Fibroblast of lung (primary cell): ENCODE results near the gene CORO2B. TPM values are rescaled to one million over a fixed set of nuclear protein-coding genes. Genes with fewer than 3 reads are reported as not detected.

Experiments
- DNase-seq, 2 donors: peaks; one replicate each; pipeline versions ENCODE4 v3.0.0 to v3.0.0-alpha.2; 2010; ENCODE audit warnings: low read depth in 2 of 2
- H2AFZ ChIP-seq: 2 replicates; pipeline ENCODE4 v1.5.1; 2012; ENCODE audit warnings: low read length, control low read depth, inconsistent platforms
- H3K27ac ChIP-seq: 2 replicates; pipeline ENCODE4 v1.5.1; 2011; ENCODE audit warnings: low read length, control low read depth; ENCODE audit not compliant: insufficient read depth
- H3K27me3 ChIP-seq: 2 replicates; pipeline ENCODE4 v1.5.1; 2011; ENCODE audit warnings: mild to moderate bottlenecking, low read length; ENCODE audit not compliant: control insufficient read depth, insufficient read depth
- H3K36me3 ChIP-seq: 2 replicates; pipeline ENCODE4 v1.5.1; 2011; ENCODE audit warnings: low read length; ENCODE audit not compliant: control insufficient read depth, insufficient read depth
- H3K4me1 ChIP-seq: 2 replicates; pipeline ENCODE4 v1.5.1; 2011; ENCODE audit warnings: low read length; ENCODE audit not compliant: control insufficient read depth, insufficient read depth; ENCODE audit errors: extremely low read depth
- H3K4me2 ChIP-seq: 2 replicates; pipeline ENCODE4 v1.5.1; 2011; ENCODE audit warnings: low read length, control low read depth; ENCODE audit not compliant: insufficient read depth; ENCODE audit errors: extremely low read depth
- H3K4me3 ChIP-seq, 4 experiments: fragments of 200-600 bp in 1 of 4; sonication (generic) in 1 of 4; replicated peaks in 1 of 4; 2 replicates each; pipeline ENCODE4 v1.5.1; 2011 to 2016; ENCODE audit warnings: low read length in 4 of 4, low read depth in 3 of 4, mild to moderate bottlenecking in 3 of 4, control low read depth in 2 of 4, inconsistent platforms in 1 of 4, mixed read lengths in 1 of 4; ENCODE audit not compliant: insufficient read depth in 1 of 4; ENCODE audit errors: control extremely low read depth in 1 of 4
- H3K79me2 ChIP-seq: 2 replicates; pipeline ENCODE4 v1.5.1; 2012; ENCODE audit warnings: mild to moderate bottlenecking, low read length, inconsistent platforms; ENCODE audit not compliant: control insufficient read depth, insufficient read depth
- H3K9ac ChIP-seq: 2 replicates; pipeline ENCODE4 v1.5.1; 2011; ENCODE audit warnings: mild to moderate bottlenecking, low read length, control low read depth; ENCODE audit not compliant: insufficient read depth
- H3K9me3 ChIP-seq: 2 replicates; pipeline ENCODE4 v1.5.1; 2012; ENCODE audit warnings: low read depth, low read length; ENCODE audit not compliant: control insufficient read depth, insufficient read depth
- H4K20me1 ChIP-seq: 2 replicates; pipeline ENCODE4 v1.5.1; 2011; ENCODE audit warnings: low read length; ENCODE audit not compliant: control insufficient read depth, insufficient read depth; ENCODE audit errors: extremely low read depth
- CTCF ChIP-seq, 2 donors: IDR thresholded peaks in 1 of 2; conservative IDR thresholded peaks in 1 of 2; 1 replicate in 1 of 2; 2 replicates in 1 of 2; pipeline ENCODE4 v1.5.1; 2011 to 2012; ENCODE audit warnings: low read length in 2 of 2, control low read depth in 1 of 2, inconsistent platforms in 1 of 2, low read depth in 1 of 2, mild to moderate bottlenecking in 1 of 2
- EZH2 ChIP-seq: IDR thresholded peaks from 2 replicates; pipeline ENCODE4 v1.5.1; 2012; ENCODE audit warnings: low read length, control low read depth, mild to moderate bottlenecking; ENCODE audit errors: missing control alignments
- polyA plus RNA-seq, 2 donors: library from polyadenylated mRNA; depleted of rRNA in 1 of 2; stranded (reverse) in 1 of 2; unstranded in 1 of 2; fragments of >200 nt; gene quantifications; 2 replicates each; pipeline ENCODE4 v1.2.1, GENCODE V29; 2011 to 2012; ENCODE audit warnings: missing spikeins in 1 of 2
- total RNA-seq: library from RNA; depleted of rRNA; stranded (reverse); fragments of >200 nt; gene quantifications from 2 replicates; pipeline ENCODE4 v1.2.1, GENCODE V29; 2014

CORO2B gene
- total and polyA plus RNA-seq, 2 donors (not counting 1 experiment from before 2014, with no cell fraction given): 17.5 to 25.3 TPM

DNA sequence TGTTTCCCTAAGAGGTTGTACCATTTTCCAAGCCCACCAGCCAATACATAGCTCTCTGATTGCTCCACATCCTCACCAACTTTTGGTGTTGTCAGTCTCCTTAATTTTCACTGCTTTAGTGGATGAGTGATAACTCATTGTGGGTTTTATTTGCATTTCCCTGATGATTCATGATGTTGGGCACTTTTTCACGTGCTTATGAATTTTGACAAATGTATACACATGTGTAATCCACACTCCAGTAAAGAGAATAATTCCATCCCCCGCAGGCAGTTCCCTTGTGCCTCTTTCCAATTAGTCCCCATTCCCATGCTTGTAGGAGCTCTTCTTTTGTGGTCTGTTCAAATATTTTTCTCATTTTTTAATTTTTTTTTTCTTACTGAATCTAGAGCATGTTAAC, 189.5 kb downstream of the CORO2B start:
- H4K20me1 ChIP-seq: no peaks in the 10 kb centered on the region
- H3K4me1 ChIP-seq: no peaks in the 10 kb centered on the region
- H3K9ac ChIP-seq: no peak overlapping the region
- H3K27me3 ChIP-seq: no peaks in the 10 kb centered on the region
- H3K9me3 ChIP-seq: no peaks in the 10 kb centered on the region
- no peaks in the 10 kb centered on the region for H3K36me3 ChIP-seq
- H3K4me2 ChIP-seq: no peak overlapping the region
- H3K27ac ChIP-seq: no peak overlapping the region
- TF ChIP-seq CTCF (conservative IDR thresholded peaks at IDR 0.05 in 1 of 2, IDR thresholded peaks at IDR 0.05 in 1 of 2; ENCODE audit: low read depth in 1 of 2, low read length in 2 of 2) (no peak), EZH2 (no peak)
- H2AFZ ChIP-seq: no peak overlapping the region
- no peaks in the 10 kb centered on the region for H3K79me2 ChIP-seq
- DNase-seq: peak; percentile 18 to 36
- no peak overlapping the region for H3K4me3 ChIP-seq

- Histone ChIP-seq H2AFZ (no peak overlapping the region), H3K27me3 (no peaks in the 10 kb centered on the region), H3K4me2 (no peak overlapping the region), H3K9ac (no peak overlapping the region), H3K4me3 (no peak overlapping the region), H3K36me3 (no peaks in the 10 kb centered on the region), H3K27ac (no peak overlapping the region), H3K9me3 (no peaks in the 10 kb centered on the region), H3K4me1 (no peaks in the 10 kb centered on the region), H4K20me1 (no peaks in the 10 kb centered on the region), H3K79me2 (no peaks in the 10 kb centered on the region)
- no peak for DNase-seq
- TF ChIP-seq CTCF (conservative IDR thresholded peaks at IDR 0.05 in 1 of 2, IDR thresholded peaks at IDR 0.05 in 1 of 2; ENCODE audit: low read depth in 1 of 2, low read length in 2 of 2): no peak
- no peak for TF ChIP-seq EZH2
Observed at GRCh38 chr15:68769702-68770101, 190.9 kb downstream of the CORO2B start.

DNA sequence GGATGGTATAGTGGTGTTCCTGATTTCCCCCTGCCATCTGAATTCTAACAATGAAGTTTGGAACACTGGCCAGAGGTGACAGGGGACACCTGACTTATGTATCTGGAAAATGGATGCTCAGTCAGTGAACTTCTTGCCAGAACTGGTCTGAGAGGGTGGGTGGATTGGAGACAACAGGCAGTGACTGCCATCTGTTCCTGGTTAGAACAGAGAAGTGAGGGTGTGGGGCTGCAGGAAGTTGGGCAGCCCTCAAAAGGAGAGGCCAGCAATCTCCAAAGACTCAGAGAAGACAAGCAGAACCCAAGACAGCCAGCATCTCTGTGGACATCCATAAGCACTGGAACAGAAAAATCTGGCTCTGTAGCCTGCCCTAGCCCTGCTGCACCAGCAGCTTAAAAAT, 191.4 kb downstream of the CORO2B start:
- Histone ChIP-seq H3K9me3 (no peaks in the 10 kb centered on the region), H3K36me3 (no peaks in the 10 kb centered on the region), H4K20me1 (no peaks in the 10 kb centered on the region), H3K4me2 (no peak overlapping the region), H3K4me1 (no peaks in the 10 kb centered on the region), H2AFZ (no peak overlapping the region), H3K27me3 (no peaks in the 10 kb centered on the region), H3K79me2 (no peaks in the 10 kb centered on the region), H3K4me3 (no peak overlapping the region), H3K27ac (no peak overlapping the region), H3K9ac (no peak overlapping the region)
- TF ChIP-seq CTCF (conservative IDR thresholded peaks at IDR 0.05 in 1 of 2, IDR thresholded peaks at IDR 0.05 in 1 of 2; ENCODE audit: low read depth in 1 of 2, low read length in 2 of 2) (no peak), EZH2 (no peak)
- no peak for DNase-seq
